GM23338 (cell line): Measurements from ENCODE around the gene SH3BGR. TPM values are rescaled to one million over a fixed set of nuclear protein-coding genes. Genes with fewer than 3 reads are reported as not detected.

Source experiments
- ATAC-seq: fragments of 200-7000 bp; cut with Tn5 transposase; 3 replicates; pipeline ENCODE4 v1.9.1; 2020
- DNase-seq: peaks from one replicate; pipeline ENCODE4 v3.0.0-alpha.2; 2015; ENCODE audit warnings: low spot score
- H2AFZ ChIP-seq: fragments of 200-600 bp; sonication (generic); 2 replicates; pipeline ENCODE4 v1.8.0; 2016; ENCODE audit warnings: antibody characterized with exemption, mild to moderate bottlenecking, moderate library complexity
- H3F3A ChIP-seq: fragments of 200-600 bp; sonication (generic); replicated peaks from 2 replicates; pipeline ENCODE4 v1.8.0; 2017; ENCODE audit warnings: antibody characterized with exemption, mixed run types, low read depth
- H3K27ac ChIP-seq: fragments of 200-600 bp; sonication (generic); 2 replicates; pipeline ENCODE4 v1.6.1; 2016; ENCODE audit warnings: low read depth
- H3K27me3 ChIP-seq: fragments of 200-600 bp; sonication (generic); 2 replicates; pipeline ENCODE4 v1.8.0; 2016; ENCODE audit warnings: mild to moderate bottlenecking, mixed run types, moderate library complexity; ENCODE audit not compliant: insufficient read depth
- H3K36me3 ChIP-seq: fragments of 200-600 bp; sonication (generic); 2 replicates; pipeline ENCODE4 v1.8.0; 2016; ENCODE audit warnings: mild to moderate bottlenecking; ENCODE audit not compliant: insufficient read depth
- H3K4me1 ChIP-seq: fragments of 200-600 bp; sonication (generic); 2 replicates; pipeline ENCODE4 v1.8.0; 2016; ENCODE audit warnings: mild to moderate bottlenecking, moderate library complexity; ENCODE audit not compliant: insufficient read depth
- H3K4me2 ChIP-seq: fragments of 200-600 bp; sonication (generic); 2 replicates; pipeline ENCODE4 v1.7.1; 2017; ENCODE audit warnings: mixed run types
- H3K4me3 ChIP-seq: fragments of 200-600 bp; sonication (generic); 2 replicates; pipeline ENCODE4 v1.6.1; 2016; ENCODE audit warnings: mixed run types
- H3K79me2 ChIP-seq: fragments of 200-600 bp; sonication (generic); replicated peaks from 2 replicates; pipeline ENCODE4 v1.8.0; 2017; ENCODE audit warnings: mild to moderate bottlenecking; ENCODE audit not compliant: insufficient read depth
- H3K9me2 ChIP-seq: fragments of 200-600 bp; sonication (generic); 2 replicates; pipeline ENCODE4 v1.8.0; 2017; ENCODE audit not compliant: insufficient read depth
- H4K20me1 ChIP-seq: fragments of 200-600 bp; sonication (generic); replicated peaks from 2 replicates; pipeline ENCODE4 v1.8.0; 2017; ENCODE audit warnings: mild to moderate bottlenecking; ENCODE audit not compliant: insufficient read depth
- H3K27ac Mint-ChIP-seq: 2 replicates; pipeline ENCODE4 v1.8.0; 2020; ENCODE audit warnings: inconsistent platforms, mild to moderate bottlenecking, moderate library complexity, mixed read lengths
- H3K27me3 Mint-ChIP-seq: 3 replicates; pipeline ENCODE4 v1.8.0; 2022; ENCODE audit warnings: low read depth, mild to moderate bottlenecking, moderate library complexity, mixed read lengths, inconsistent platforms; ENCODE audit not compliant: insufficient read depth, poor library complexity
- H3K36me3 Mint-ChIP-seq: 3 replicates; pipeline ENCODE4 v1.8.0; 2021; ENCODE audit warnings: low read depth, mild to moderate bottlenecking, inconsistent platforms, moderate library complexity, mixed read lengths
- H3K4me1 Mint-ChIP-seq: 3 replicates; pipeline ENCODE4 v1.8.0; 2020; ENCODE audit warnings: mild to moderate bottlenecking, inconsistent platforms, mixed read lengths
- H3K4me3 Mint-ChIP-seq: 3 replicates; pipeline ENCODE4 v1.8.0; 2021; ENCODE audit warnings: moderate library complexity, mild to moderate bottlenecking, inconsistent platforms, mixed read lengths
- H3K9me3 Mint-ChIP-seq: 3 replicates; pipeline ENCODE4 v1.8.0; 2020; ENCODE audit warnings: moderate library complexity, mild to moderate bottlenecking, inconsistent platforms, mixed read lengths
- CTCF ChIP-seq, 2 experiments: fragments of 200-600 bp in 1 of 2; sonication (generic) in 1 of 2; conservative IDR thresholded peaks; 2 replicates each; pipeline versions ENCODE4 v1.5.1 to v1.6.1; 2016 to 2017; ENCODE audit warnings: antibody characterized with exemption in 2 of 2, low read depth in 2 of 2, mild to moderate bottlenecking in 2 of 2, moderate library complexity in 1 of 2
- EZH2 ChIP-seq: fragments of 200-600 bp; sonication (generic); IDR thresholded peaks from one replicate; pipeline ENCODE4 v1.8.0; 2017; ENCODE audit warnings: antibody characterized with exemption, mild to moderate bottlenecking, low read depth; ENCODE audit not compliant: unreplicated experiment
- EZH2phosphoT487 ChIP-seq: fragments of 200-600 bp; sonication (generic); IDR thresholded peaks from one replicate; pipeline ENCODE4 v1.8.1; 2018; ENCODE audit warnings: antibody characterized with exemption; ENCODE audit not compliant: unreplicated experiment
- JUNB ChIP-seq: IDR thresholded peaks from one replicate; pipeline ENCODE4 v1.6.1; 2016; ENCODE audit warnings: antibody characterized with exemption; ENCODE audit not compliant: unreplicated experiment
- REST ChIP-seq: IDR thresholded peaks from one replicate; pipeline ENCODE4 v1.6.1; 2018; ENCODE audit warnings: antibody characterized with exemption; ENCODE audit not compliant: unreplicated experiment
- STAT1 ChIP-seq: IDR thresholded peaks from one replicate; pipeline ENCODE4 v1.6.1; 2016; ENCODE audit warnings: antibody characterized with exemption; ENCODE audit not compliant: unreplicated experiment
- ZNF331 ChIP-seq: fragments of 250-450 bp; sonication (Bioruptor Pico); IDR thresholded peaks from 2 replicates; pipeline ENCODE4 v1.5.0; 2020; ENCODE audit warnings: low read depth, mild to moderate bottlenecking, moderate library complexity
- ZNF462 ChIP-seq: fragments of 250-450 bp; sonication (Bioruptor Pico); IDR thresholded peaks from 2 replicates; pipeline ENCODE4 v1.5.0; 2020; ENCODE audit warnings: mild to moderate bottlenecking, moderate library complexity
- polyA plus RNA-seq: library from polyadenylated mRNA; unstranded; fragments of >200 nt; fragmentation: Nextera tagmentation; extraction: Ambion mirVana; gene quantifications from 2 replicates; pipeline ENCODE4 v1.2.1, GENCODE V29; 2016
- total RNA-seq: library from RNA; depleted of rRNA; stranded (reverse); fragments of >200 nt; shearing (Covaris generic); gene quantifications from 2 replicates; pipeline ENCODE4 v1.2.3, GENCODE V29; 2014

The SH3BGR gene
- total and polyA plus RNA-seq, 2 experiments from 2014 or later = 5.9 to 18.9 TPM

- Histone ChIP-seq H3K4me3 (no peak overlapping the region), H3K4me1 (no peaks in the 10 kb centered on the region), H3K79me2 (no peaks in the 10 kb centered on the region), H4K20me1 (no peaks in the 10 kb centered on the region), H3K4me2 (no peak overlapping the region), H3K36me3 (no peaks in the 10 kb centered on the region), H3K9me2 (peaks cover 12% of the 10 kb centered on the region), H3K27me3 (no peaks in the 10 kb centered on the region), H3K27ac (no peak overlapping the region), H2AFZ (no peak overlapping the region), H3F3A (no peaks in the 10 kb centered on the region)
- no peaks in the 10 kb centered on the region for H3K27me3 Mint-ChIP-seq
- peaks cover 11% of the 10 kb centered on the region for H3K4me1 Mint-ChIP-seq
- no peak overlapping the region for H3K27ac Mint-ChIP-seq
- H3K9me3 Mint-ChIP-seq = no peaks in the 10 kb centered on the region; the same call in 2 of the 3 replicates
- no peak overlapping the region for H3K4me3 Mint-ChIP-seq
- no peak for ATAC-seq
- DNase-seq = no peak
- peaks cover 8% of the 10 kb centered on the region; the same call in 2 of the 3 replicates for H3K36me3 Mint-ChIP-seq
- TF ChIP-seq CTCF (conservative IDR thresholded peaks at IDR 0.05; ENCODE audit: low read depth in 2 of 2) = no peak
- no peak for TF ChIP-seq JUNB
- no peak for TF ChIP-seq ZNF462 (CRISPR knock-in tag)
- no peak for TF ChIP-seq ZNF331 (CRISPR knock-in tag)
- TF ChIP-seq EZH2phosphoT487 = no peak
- no peak for TF ChIP-seq REST
- no peak for TF ChIP-seq EZH2
- no peak for TF ChIP-seq STAT1
These were observed 109.4 kb downstream of the SH3BGR start for GRCh38 chr21:39561140-39561539.
